DMS114 treated with DMSO at 0.1 percent for 48 hours (cell line): ENCODE data around the gene ZNF660.
"Not testable (repeated sequence)": the region's sequence is repeated elsewhere in the genome, so short reads cannot be mapped to it uniquely, and the experiment has no call there.

ENCODE experiments used
- DNase-seq: peaks from one replicate; lab custom pipeline; 2025; ENCODE audit not compliant: unreplicated experiment; lab: John Stamatoyannopoulos, UW

Gene ZNF660

GRCh38 chr3:44584646-44585501 lies at the start of gene ZNF660:
ZNF660 (plus strand) TSS chr3:44584964; CDS start chr3:44594194, 9,230 bp downstream.
- DNase-seq = no peak

GRCh38 chr3:44535364-44535763 lies 49.4 kb upstream of the ZNF660 start:
- no peak for DNase-seq

DNA sequence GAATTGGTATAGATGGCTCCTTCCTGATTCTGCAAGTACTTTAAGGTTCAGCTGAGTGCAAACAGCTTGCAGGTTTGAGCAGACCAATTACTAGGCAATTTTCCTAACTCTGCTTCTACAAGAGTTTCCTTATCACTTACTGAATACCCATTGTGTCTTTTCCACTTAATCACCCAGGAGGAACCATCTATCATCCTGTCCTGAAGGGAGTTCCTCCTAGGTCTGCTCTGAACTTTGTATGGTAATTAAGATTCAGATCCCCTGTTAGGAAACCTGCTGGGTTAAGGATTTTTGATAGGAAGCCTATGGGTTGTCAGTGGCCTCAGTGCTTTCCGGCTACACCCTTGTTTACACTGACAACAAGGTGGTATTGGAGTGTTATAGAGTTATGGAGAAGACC lies 40.0 kb upstream of the ZNF660 start:
- not testable (repeated sequence) for DNase-seq

DNA sequence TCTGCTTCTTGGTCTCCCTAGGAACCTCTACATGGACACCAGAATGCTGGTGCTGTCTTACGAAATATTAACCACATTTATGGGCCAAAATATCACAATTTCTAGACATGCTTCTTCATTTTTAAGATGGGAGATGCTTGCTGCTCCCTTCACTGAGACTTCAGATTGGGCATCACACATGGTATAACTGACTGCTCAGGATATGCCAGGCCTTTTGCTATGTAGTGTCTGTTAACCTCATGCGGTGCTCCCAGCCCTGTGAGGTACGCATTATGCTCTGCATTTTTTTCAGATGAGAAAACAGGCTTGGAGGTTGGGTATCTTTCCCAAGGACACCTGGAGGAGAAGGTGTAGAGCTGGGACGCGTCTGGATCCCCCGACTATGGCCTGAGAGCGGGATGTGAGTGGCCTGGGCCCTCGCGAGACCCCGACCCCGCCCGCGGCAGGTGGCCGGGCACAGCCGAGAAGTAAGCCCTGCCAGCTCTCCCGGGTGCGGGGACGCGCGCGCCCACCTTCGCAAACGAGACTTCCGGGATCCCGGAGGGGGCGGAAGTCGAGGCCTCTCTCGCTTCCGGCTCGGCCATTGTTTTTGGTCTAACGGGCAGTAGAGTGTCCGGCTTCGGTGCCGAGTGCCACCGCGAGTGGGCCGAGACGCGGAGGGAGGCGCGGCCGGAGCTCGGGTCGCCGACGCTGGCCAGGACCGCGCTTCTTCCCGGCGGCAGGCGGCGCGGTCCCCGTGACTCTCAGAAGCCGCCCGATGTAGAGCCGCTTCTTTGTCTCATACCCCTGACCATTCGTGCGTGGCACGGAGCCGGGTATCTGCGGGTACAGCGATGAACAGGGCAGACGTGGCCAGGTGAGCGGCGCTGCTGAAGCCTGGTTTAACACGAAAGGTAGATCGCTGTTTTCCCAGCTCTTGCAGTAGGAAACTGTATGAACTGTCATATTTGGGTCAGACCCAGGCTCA lies 29.9 kb upstream of the ZNF660 start, which contains the start of gene ZKSCAN7:
Gene ZKSCAN7 (plus strand): TSS at position 568 of the 967 bp plus-strand sequence. CDS start 1,855 bp downstream, outside the sequence.
- DNase-seq = peak; percentile 39

GRCh38 chr3:44555723-44556122 lies 29.0 kb upstream of the ZNF660 start:
- no peak for DNase-seq

DNA sequence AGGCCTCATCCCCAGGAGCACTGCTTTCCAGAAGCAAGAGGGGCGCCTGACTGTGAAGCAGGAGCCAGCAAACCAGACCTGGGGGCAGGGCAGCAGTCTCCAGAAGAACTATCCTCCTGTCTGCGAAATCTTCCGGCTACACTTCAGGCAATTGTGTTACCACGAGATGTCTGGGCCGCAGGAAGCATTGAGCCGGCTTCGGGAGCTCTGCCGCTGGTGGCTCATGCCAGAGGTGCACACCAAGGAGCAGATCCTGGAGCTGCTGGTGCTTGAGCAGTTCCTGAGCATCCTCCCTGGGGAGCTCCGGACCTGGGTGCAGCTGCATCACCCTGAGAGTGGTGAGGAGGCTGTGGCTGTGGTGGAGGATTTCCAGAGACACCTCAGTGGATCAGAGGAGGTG lies 27.7 kb upstream of the ZNF660 start:
- no peak for DNase-seq

GRCh38 chr3:44561076-44561475 lies 23.7 kb upstream of the ZNF660 start:
- no peak for DNase-seq

DNA sequence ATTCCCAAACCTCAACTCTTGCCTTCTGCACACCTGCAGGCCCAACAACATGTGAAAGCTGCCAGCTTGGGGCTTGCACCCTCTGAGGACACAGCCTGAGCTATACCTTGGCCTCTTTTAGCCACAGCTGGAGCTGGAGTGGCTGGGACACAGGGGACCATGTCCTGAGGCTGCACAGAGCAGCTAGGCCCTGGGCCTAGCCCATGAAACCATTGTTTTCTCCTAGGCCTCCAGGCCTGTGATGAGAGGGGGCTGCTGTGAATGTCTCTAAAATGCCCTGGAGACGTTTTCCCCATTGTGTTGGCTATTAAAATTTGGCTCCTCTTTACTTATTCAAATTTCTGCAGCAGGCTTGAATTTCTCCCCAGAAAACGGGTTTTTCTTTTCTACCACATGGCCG lies 22.6 kb upstream of the ZNF660 start:
- no peak for DNase-seq

DNA sequence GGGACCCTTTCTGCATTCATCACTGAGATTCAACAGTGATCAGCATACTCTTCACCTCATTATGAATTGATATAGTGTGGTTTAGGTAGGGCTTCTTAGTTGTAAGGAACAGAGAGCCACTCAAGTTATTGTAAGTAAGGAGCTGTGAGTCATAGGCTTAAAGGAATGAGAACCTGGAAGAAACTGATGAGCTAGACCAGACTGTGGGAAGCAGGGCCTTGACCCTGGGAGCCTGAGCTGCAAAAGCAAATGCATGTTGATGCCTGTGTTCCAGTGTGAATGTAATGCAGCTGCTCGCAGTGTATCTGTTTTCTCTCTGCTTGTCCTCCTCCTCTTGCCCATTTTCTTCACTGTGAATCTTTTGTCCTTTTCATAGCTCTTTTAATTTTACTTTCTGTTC lies 16.2 kb upstream of the ZNF660 start:
- no peak for DNase-seq

DNA sequence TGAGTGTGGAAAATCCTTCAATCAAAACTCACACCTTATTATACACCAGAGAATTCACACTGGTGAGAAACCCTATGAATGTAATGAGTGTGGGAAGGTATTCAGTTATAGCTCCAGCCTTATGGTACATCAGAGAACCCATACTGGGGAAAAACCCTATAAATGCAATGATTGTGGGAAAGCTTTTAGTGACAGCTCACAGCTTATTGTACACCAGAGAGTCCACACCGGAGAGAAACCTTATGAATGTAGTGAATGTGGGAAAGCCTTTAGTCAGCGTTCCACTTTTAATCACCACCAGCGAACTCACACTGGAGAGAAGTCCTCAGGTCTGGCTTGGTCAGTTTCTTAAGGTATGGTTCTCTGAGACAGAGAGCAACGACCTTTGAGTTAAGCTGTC lies 13.7 kb upstream of the ZNF660 start:
- no peak for DNase-seq

- DNase-seq = no peak
Observed at GRCh38 chr3:44576613-44577012, 8.2 kb upstream of the ZNF660 start.

DNA sequence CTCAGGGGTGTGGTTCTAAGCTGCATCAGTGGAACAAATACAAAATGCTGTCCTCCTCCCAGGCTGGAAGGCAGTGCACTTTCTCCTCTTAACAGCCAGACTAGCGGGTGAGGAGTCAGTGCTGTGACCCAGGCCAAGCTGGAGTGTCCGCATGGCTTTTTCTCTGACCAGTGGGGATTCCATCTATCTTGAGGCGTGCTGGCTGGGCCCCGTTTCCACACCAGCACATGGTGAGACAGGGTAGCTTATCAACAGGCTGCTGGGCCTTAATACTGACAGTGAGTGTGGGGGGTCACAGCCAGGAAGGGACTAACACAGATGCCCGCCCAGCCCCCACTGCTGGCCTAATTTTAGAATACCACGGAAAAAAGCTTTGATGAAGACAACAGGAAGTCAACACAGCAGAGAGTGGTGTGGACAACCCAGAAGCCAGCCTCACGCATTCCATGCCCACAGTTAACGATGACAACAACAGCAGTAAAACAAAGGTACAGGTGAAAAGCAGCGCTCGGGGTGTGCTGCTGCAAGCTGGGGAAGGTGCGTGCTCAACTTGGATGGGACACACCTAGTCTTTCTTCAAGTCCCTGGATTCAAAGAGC lies 7.3 kb upstream of the ZNF660 start:
- not testable (repeated sequence) for DNase-seq

- DNase-seq = not testable (repeated sequence)
Observed at GRCh38 chr3:44578316-44578715, 6.4 kb upstream of the ZNF660 start.

GRCh38 chr3:44578924-44579515 lies 5.7 kb upstream of the ZNF660 start:
- not testable (repeated sequence) for DNase-seq

DNA sequence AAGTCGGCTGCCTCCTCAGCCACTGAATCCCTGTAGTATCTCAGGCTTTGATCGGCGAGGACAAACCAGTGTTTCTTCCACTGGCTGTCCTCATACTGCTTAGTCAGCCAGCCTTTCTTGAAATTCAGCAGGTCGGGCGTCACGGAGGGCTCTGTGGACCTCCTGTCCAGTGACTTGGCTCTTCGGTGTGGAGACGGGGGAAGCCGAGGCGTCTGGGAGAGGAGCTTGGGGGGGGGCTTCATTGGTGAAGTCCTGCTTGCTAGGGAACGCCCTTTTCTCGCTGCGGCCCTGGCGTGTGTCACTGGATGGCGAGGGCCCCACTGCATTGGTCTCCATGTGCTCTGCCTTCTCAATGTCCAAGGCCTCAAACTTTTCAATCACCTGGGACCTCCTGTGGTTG lies 5.0 kb upstream of the ZNF660 start:
- DNase-seq = not testable (repeated sequence)

DNA sequence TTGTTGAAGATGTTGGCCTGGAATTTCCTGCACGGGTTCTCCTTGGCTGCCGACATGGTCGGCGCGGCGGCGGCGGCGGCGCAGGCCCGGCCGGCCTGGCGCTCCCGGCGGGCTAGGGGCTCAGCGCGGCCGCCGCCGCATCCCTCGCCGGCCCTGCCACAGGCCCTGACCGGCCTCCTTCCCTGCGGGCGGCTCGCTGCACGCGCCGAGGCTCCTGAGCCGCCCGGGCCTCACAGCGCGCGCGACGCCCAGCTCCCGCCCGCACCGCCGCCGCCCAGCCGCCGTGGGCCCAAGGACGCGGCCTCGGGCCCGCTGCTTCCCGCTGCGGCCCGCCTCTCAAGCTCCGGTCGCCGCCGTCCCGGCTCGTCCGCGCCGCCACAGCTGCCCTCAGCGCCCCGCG lies 3.8 kb upstream of the ZNF660 start:
- not testable (repeated sequence) for DNase-seq

- DNase-seq = no peak
Observed at GRCh38 chr3:44596621-44597020, 11.9 kb downstream of the ZNF660 start.

- no peak for DNase-seq
Observed at GRCh38 chr3:44601749-44602148, 17.0 kb downstream of the ZNF660 start.

GRCh38 chr3:44612678-44613077 lies 27.9 kb downstream of the ZNF660 start:
- DNase-seq = no peak

DNA sequence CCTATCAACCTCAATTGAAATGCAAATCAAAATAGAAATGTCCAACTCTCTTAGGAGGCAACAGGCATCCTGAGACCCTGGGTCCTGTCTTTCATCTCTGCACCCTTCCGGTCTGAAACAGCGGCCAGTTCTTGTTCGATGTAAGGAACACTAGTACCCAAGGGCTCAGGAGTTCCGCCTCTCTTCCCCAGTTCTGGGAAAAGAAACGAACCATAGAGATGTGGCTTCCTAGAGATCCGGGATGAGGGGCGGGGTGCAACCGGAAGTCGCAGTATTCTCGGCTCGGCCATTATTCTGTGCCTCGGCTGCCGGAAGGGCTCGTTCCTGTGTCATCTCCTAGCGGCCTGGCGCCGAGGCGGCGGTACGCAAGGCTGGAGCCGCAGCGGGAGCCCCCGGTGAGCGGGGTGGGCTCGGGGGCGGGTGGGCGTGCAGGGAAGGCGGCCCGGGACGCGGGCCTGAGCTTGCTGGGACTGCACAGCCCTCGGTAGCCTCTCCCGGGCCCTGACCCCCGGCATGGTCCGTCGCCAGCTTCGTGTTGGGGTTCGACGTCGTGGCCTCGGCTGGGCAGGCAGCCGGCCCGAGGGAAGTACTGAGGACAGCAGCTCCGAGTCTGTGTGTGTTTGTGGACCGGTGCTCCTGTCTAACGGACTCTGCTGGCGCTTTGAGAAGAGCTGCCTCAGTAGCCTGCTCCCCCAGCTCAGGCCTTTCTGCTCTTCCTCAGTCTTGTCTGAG lies 40.2 kb downstream of the ZNF660 start, which contains the start of gene ZNF197:
Gene ZNF197 (plus strand): TSS at position 288 of the 732 bp plus-strand sequence. CDS start 4,119 bp downstream, outside the sequence.
- DNase-seq = peak; percentile 83
